GM10266 (cell line): ENCODE measurements around the gene OR2V2.

Experiments used
- DNase-seq: peaks from one replicate; pipeline ENCODE4 v3.0.0; 2012; ENCODE audit errors: extremely low spot score
- CTCF ChIP-seq: IDR thresholded peaks from 2 replicates; pipeline ENCODE4 v1.5.1; 2012; ENCODE audit warnings: mild to moderate bottlenecking, low read depth; ENCODE audit not compliant: control insufficient read depth, insufficient read depth; ENCODE audit errors: missing control alignments

Gene OR2V2

GRCh38 chr5:181114284-181114843 lies 33.0 kb upstream of the OR2V2 start:
- DNase-seq, result no peak
- TF ChIP-seq CTCF, result no peak

GRCh38 chr5:181114844-181115778 lies 32.3 kb upstream of the OR2V2 start:
- DNase-seq, result no peak
- no peak for TF ChIP-seq CTCF

DNA sequence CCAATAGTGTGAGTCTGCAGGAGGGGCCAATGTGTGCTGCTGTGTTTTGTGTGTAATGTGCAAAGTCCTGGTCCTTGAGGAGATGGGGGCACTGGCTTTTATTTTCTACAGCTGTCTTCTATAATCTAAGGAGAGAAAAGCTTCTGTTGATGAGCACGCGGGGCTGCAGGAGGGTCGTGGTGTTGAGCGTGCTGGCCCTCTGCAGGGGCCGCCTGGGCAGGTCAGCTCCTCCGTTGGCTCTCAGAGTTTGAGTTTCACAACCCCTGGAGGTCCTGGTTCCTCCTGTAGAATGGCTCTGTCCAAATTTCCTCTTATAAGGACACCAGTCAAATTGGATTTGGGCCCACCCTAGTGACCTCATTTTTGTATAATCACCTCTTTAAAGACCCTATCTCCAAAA lies 29.0 kb upstream of the OR2V2 start:
- no peak for TF ChIP-seq CTCF
- no peak for DNase-seq

- DNase-seq, result no peak
- no peak for TF ChIP-seq CTCF
These were observed 28.3 kb upstream of the OR2V2 start for GRCh38 chr5:181119105-181119504.

GRCh38 chr5:181120306-181120705 lies 27.1 kb upstream of the OR2V2 start:
- no peak for DNase-seq
- TF ChIP-seq CTCF, result no peak

DNA sequence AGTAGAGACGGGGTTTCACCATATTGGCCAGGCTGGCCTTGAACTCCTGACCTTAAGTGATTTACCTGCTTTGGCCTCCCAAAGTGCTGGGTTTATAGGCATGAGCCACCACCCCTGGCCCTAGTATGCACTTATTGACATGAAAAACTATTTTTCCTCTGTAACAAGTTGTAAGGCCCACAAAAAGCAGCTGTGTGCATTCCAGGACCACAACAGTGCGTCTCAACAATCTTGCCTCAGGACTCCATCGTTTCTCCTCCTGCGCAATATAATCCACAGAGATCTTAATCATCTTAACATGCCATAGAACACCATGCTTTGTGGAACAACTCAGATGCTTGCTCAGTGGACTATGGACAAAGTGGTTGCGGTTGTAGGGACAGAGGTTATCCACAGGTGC lies 26.6 kb upstream of the OR2V2 start:
- DNase-seq, result no peak

More for the DNA sequence above, 26.6 kb upstream of the OR2V2 start:
- no peak for TF ChIP-seq CTCF
